SJCRH30 (cell line): ENCODE data around the gene PRUNE2. TPM values are rescaled to one million over a fixed set of nuclear protein-coding genes. Genes with fewer than 3 reads are reported as not detected.
"Not testable (repeated sequence)": the region's sequence is repeated elsewhere in the genome, so short reads cannot be mapped to it uniquely, and the experiment has no call there.

Source experiments
- DNase-seq, 2 experiments: peaks; one replicate each; pipeline ENCODE4 v3.0.0-alpha.2; 2015 to 2020
- H3K27ac ChIP-seq: fragments of 250-450 bp; sonication (Bioruptor Pico); 2 replicates; pipeline ENCODE4 v1.5.1; 2020; ENCODE audit warnings: mild to moderate bottlenecking, moderate library complexity
- H3K27me3 ChIP-seq: fragments of 250-450 bp; sonication (Bioruptor Pico); 2 replicates; pipeline ENCODE4 v1.5.1; 2020; ENCODE audit warnings: mild to moderate bottlenecking, moderate library complexity
- H3K36me3 ChIP-seq: fragments of 250-450 bp; sonication (Bioruptor Pico); 2 replicates; pipeline ENCODE4 v1.5.1; 2020; ENCODE audit warnings: mild to moderate bottlenecking, moderate library complexity
- H3K4me1 ChIP-seq: fragments of 250-450 bp; sonication (Bioruptor Pico); 2 replicates; pipeline ENCODE4 v1.5.1; 2020; ENCODE audit warnings: mild to moderate bottlenecking, moderate library complexity
- H3K4me3 ChIP-seq: fragments of 250-450 bp; sonication (Bioruptor Pico); 2 replicates; pipeline ENCODE4 v1.5.1; 2020; ENCODE audit warnings: mild to moderate bottlenecking, moderate library complexity
- H3K9me3 ChIP-seq: fragments of 250-450 bp; sonication (Bioruptor Pico); replicated peaks from 2 replicates; pipeline ENCODE4 v1.5.1; 2020; ENCODE audit warnings: mild to moderate bottlenecking, moderate library complexity
- total RNA-seq: library from RNA; depleted of rRNA; stranded (reverse); fragments of >200 nt; shearing (Covaris generic); gene quantifications from 2 replicates; pipeline ENCODE4 v1.2.3, GENCODE V29; 2014

Gene PRUNE2
- total RNA-seq, 1 experiment from 2014 or later, result 25.0 TPM

GRCh38 chr9:76866689-76867088, 39.2 kb downstream of the PRUNE2 start:
- peak; percentile 23 to 34 for DNase-seq
- H3K9me3 ChIP-seq, result no peaks in the 10 kb centered on the region
- peaks cover 3% of the 10 kb centered on the region; the same call in 1 of the 2 replicates for H3K4me1 ChIP-seq
- H3K36me3 ChIP-seq, result no peaks in the 10 kb centered on the region
- no peaks in the 10 kb centered on the region for H3K27me3 ChIP-seq
- no peak overlapping the region for H3K27ac ChIP-seq
- H3K4me3 ChIP-seq, result no peak overlapping the region

- Histone ChIP-seq H3K27ac (no peak overlapping the region), H3K4me1 (peaks cover 3% of the 10 kb centered on the region; the same call in 1 of the 2 replicates), H3K9me3 (no peaks in the 10 kb centered on the region), H3K27me3 (no peaks in the 10 kb centered on the region), H3K36me3 (no peaks in the 10 kb centered on the region), H3K4me3 (no peak overlapping the region)
- no peak for DNase-seq
Observed at GRCh38 chr9:76863832-76864231, 42.1 kb downstream of the PRUNE2 start.

- Histone ChIP-seq H3K27ac (no peak overlapping the region), H3K9me3 (0 out of 2 replicates have a peak, but pooled peaks cover 3% of the 10 kb centered on the region), H3K4me3 (no peak overlapping the region), H3K27me3 (no peaks in the 10 kb centered on the region), H3K36me3 (no peaks in the 10 kb centered on the region), H3K4me1 (no peaks in the 10 kb centered on the region)
- DNase-seq, result no peak
Observed at GRCh38 chr9:76859860-76860259, 46.1 kb downstream of the PRUNE2 start.

- not testable (repeated sequence) for H3K27ac ChIP-seq, H3K4me3 ChIP-seq, H3K9me3 ChIP-seq, H3K4me1 ChIP-seq, H3K27me3 ChIP-seq, H3K36me3 ChIP-seq, DNase-seq
Observed at GRCh38 chr9:76858248-76858647, 47.7 kb downstream of the PRUNE2 start.

- Histone ChIP-seq H3K9me3 (0 out of 2 replicates have a peak, but pooled peaks cover 3% of the 10 kb centered on the region), H3K27me3 (no peaks in the 10 kb centered on the region), H3K4me1 (no peaks in the 10 kb centered on the region), H3K27ac (no peak overlapping the region), H3K36me3 (no peaks in the 10 kb centered on the region), H3K4me3 (no peak overlapping the region)
- no peak for DNase-seq
Observed at GRCh38 chr9:76856016-76856415, 49.9 kb downstream of the PRUNE2 start.

GRCh38 chr9:76855015-76855414, 50.9 kb downstream of the PRUNE2 start:
- H3K27me3 ChIP-seq, result no peaks in the 10 kb centered on the region
- 0 out of 2 replicates have a peak, but pooled peaks cover 3% of the 10 kb centered on the region for H3K9me3 ChIP-seq
- H3K4me3 ChIP-seq, result no peak overlapping the region
- no peak for DNase-seq
- H3K36me3 ChIP-seq, result no peaks in the 10 kb centered on the region
- no peak overlapping the region for H3K27ac ChIP-seq
- no peaks in the 10 kb centered on the region for H3K4me1 ChIP-seq

GRCh38 chr9:76852026-76852425, 53.9 kb downstream of the PRUNE2 start:
- H3K4me3 ChIP-seq, result no peak overlapping the region
- no peaks in the 10 kb centered on the region for H3K27me3 ChIP-seq
- no peaks in the 10 kb centered on the region for H3K9me3 ChIP-seq
- no peak for DNase-seq
- no peaks in the 10 kb centered on the region for H3K4me1 ChIP-seq
- H3K27ac ChIP-seq, result no peak overlapping the region
- no peaks in the 10 kb centered on the region for H3K36me3 ChIP-seq

- DNase-seq, result no peak
- H3K36me3 ChIP-seq, result no peaks in the 10 kb centered on the region
- no peaks in the 10 kb centered on the region for H3K4me1 ChIP-seq
- H3K27me3 ChIP-seq, result no peaks in the 10 kb centered on the region
- H3K27ac ChIP-seq, result no peak overlapping the region
- no peak overlapping the region for H3K4me3 ChIP-seq
- no peaks in the 10 kb centered on the region for H3K9me3 ChIP-seq
Observed at GRCh38 chr9:76846297-76846696, 59.6 kb downstream of the PRUNE2 start.

- no peaks in the 10 kb centered on the region for H3K9me3 ChIP-seq
- no peaks in the 10 kb centered on the region for H3K4me1 ChIP-seq
- H3K36me3 ChIP-seq, result no peaks in the 10 kb centered on the region
- H3K27ac ChIP-seq, result no peak overlapping the region
- no peaks in the 10 kb centered on the region for H3K27me3 ChIP-seq
- DNase-seq, result no peak
- no peak overlapping the region for H3K4me3 ChIP-seq
Observed at GRCh38 chr9:76845254-76845653, 60.7 kb downstream of the PRUNE2 start.

- Histone ChIP-seq H3K9me3 (no peaks in the 10 kb centered on the region), H3K4me1 (peaks cover 18% of the 10 kb centered on the region), H3K27ac (peak overlapping the region; percentile 41), H3K27me3 (no peaks in the 10 kb centered on the region), H3K36me3 (no peaks in the 10 kb centered on the region), H3K4me3 (peak overlapping the region; percentile 19)
- DNase-seq, result peak in 1 of 2 experiments; percentile 42
Observed at GRCh38 chr9:76835571-76836283, 70.2 kb downstream of the PRUNE2 start.

GRCh38 chr9:76828447-76828846, 77.5 kb downstream of the PRUNE2 start:
- H3K4me3 ChIP-seq, result no peak overlapping the region
- H3K36me3 ChIP-seq, result no peaks in the 10 kb centered on the region
- H3K27ac ChIP-seq, result no peak overlapping the region
- H3K27me3 ChIP-seq, result no peaks in the 10 kb centered on the region
- no peak for DNase-seq
- H3K9me3 ChIP-seq, result no peaks in the 10 kb centered on the region; the same call in 1 of the 2 replicates
- no peaks in the 10 kb centered on the region for H3K4me1 ChIP-seq

GRCh38 chr9:76827296-76828080, 78.4 kb downstream of the PRUNE2 start:
- H3K4me3 ChIP-seq, result no peak overlapping the region
- no peaks in the 10 kb centered on the region for H3K36me3 ChIP-seq
- H3K9me3 ChIP-seq, result no peaks in the 10 kb centered on the region; the same call in 1 of the 2 replicates
- H3K4me1 ChIP-seq, result no peaks in the 10 kb centered on the region
- DNase-seq, result no peak
- no peak overlapping the region for H3K27ac ChIP-seq
- H3K27me3 ChIP-seq, result no peaks in the 10 kb centered on the region

GRCh38 chr9:76820431-76820830, 85.5 kb downstream of the PRUNE2 start:
- Histone ChIP-seq H3K9me3 (no peaks in the 10 kb centered on the region), H3K4me1 (peaks cover 8% of the 10 kb centered on the region), H3K27ac (no peak overlapping the region), H3K27me3 (no peaks in the 10 kb centered on the region), H3K4me3 (no peak overlapping the region), H3K36me3 (no peaks in the 10 kb centered on the region)
- no peak for DNase-seq

- no peak overlapping the region for H3K27ac ChIP-seq
- H3K27me3 ChIP-seq, result no peaks in the 10 kb centered on the region
- no peak overlapping the region for H3K4me3 ChIP-seq
- peak; percentile 44 to 61 for DNase-seq
- no peaks in the 10 kb centered on the region for H3K9me3 ChIP-seq
- H3K36me3 ChIP-seq, result no peaks in the 10 kb centered on the region
- peaks cover 8% of the 10 kb centered on the region for H3K4me1 ChIP-seq
Observed at GRCh38 chr9:76818271-76818670, 87.6 kb downstream of the PRUNE2 start.

- Histone ChIP-seq H3K9me3 (no peaks in the 10 kb centered on the region), H3K36me3 (no peaks in the 10 kb centered on the region), H3K4me3 (no peak overlapping the region), H3K27me3 (no peaks in the 10 kb centered on the region), H3K27ac (no peak overlapping the region), H3K4me1 (peaks cover 8% of the 10 kb centered on the region)
- DNase-seq, result no peak
Observed at GRCh38 chr9:76817489-76817888, 88.4 kb downstream of the PRUNE2 start.
